HG02642 (cell line): ENCODE data around the gene PABPN1L.

ENCODE experiments used
- ATAC-seq: cut with Tn5 transposase; IDR thresholded peaks from one replicate; pipeline ENCODE4 v1.9.1; 2021; ENCODE audit warnings: mild to moderate bottlenecking; ENCODE audit not compliant: unreplicated experiment, poor library complexity

PABPN1L gene

GRCh38 chr16:88855176-88855575 is 11.3 kb downstream of the PABPN1L start:
- ATAC-seq: no peak

- no peak for ATAC-seq
Measured at GRCh38 chr16:88854306-88855111, 12.0 kb downstream of the PABPN1L start.

- ATAC-seq: no peak
Measured at GRCh38 chr16:88853325-88853941, 13.0 kb downstream of the PABPN1L start.

- no peak for ATAC-seq
Measured at GRCh38 chr16:88851616-88852015, 14.8 kb downstream of the PABPN1L start.

GRCh38 chr16:88850531-88851199 is 15.8 kb downstream of the PABPN1L start:
- no peak for ATAC-seq

- no peak for ATAC-seq
Measured at GRCh38 chr16:88848557-88848956, 17.9 kb downstream of the PABPN1L start.

GRCh38 chr16:88847654-88848053 is 18.8 kb downstream of the PABPN1L start:
- no peak for ATAC-seq

GRCh38 chr16:88846088-88846487 is 20.4 kb downstream of the PABPN1L start:
- ATAC-seq: no peak

GRCh38 chr16:88844419-88845036 is 21.9 kb downstream of the PABPN1L start:
- ATAC-seq: no peak

- ATAC-seq: no peak
Measured at GRCh38 chr16:88843256-88843655, 23.2 kb downstream of the PABPN1L start.

GRCh38 chr16:88842806-88843205 is 23.7 kb downstream of the PABPN1L start:
- ATAC-seq: no peak

GRCh38 chr16:88842308-88842756 is 24.1 kb downstream of the PABPN1L start:
- no peak for ATAC-seq

GRCh38 chr16:88841521-88842307 is 24.7 kb downstream of the PABPN1L start:
- no peak for ATAC-seq

GRCh38 chr16:88840600-88841215 is 25.8 kb downstream of the PABPN1L start:
- no peak for ATAC-seq

- no peak for ATAC-seq
Measured at GRCh38 chr16:88839745-88840599, 26.5 kb downstream of the PABPN1L start.

- ATAC-seq: no peak
Measured at GRCh38 chr16:88839026-88839529, 27.4 kb downstream of the PABPN1L start.

- no peak for ATAC-seq
Measured at GRCh38 chr16:88838566-88838965, 27.9 kb downstream of the PABPN1L start.

- ATAC-seq: no peak
Measured at GRCh38 chr16:88837806-88838205, 28.7 kb downstream of the PABPN1L start.

GRCh38 chr16:88836791-88837190 is 29.7 kb downstream of the PABPN1L start:
- no peak for ATAC-seq
